Measurements from ENCODE around the gene KIAA1755. TPM values are rescaled to one million over a fixed set of nuclear protein-coding genes. Genes with fewer than 3 reads are reported as not detected.

The KIAA1755 gene
- total RNA-seq, 1 experiment from 2014 or later, result 0.44 TPM

DNA sequence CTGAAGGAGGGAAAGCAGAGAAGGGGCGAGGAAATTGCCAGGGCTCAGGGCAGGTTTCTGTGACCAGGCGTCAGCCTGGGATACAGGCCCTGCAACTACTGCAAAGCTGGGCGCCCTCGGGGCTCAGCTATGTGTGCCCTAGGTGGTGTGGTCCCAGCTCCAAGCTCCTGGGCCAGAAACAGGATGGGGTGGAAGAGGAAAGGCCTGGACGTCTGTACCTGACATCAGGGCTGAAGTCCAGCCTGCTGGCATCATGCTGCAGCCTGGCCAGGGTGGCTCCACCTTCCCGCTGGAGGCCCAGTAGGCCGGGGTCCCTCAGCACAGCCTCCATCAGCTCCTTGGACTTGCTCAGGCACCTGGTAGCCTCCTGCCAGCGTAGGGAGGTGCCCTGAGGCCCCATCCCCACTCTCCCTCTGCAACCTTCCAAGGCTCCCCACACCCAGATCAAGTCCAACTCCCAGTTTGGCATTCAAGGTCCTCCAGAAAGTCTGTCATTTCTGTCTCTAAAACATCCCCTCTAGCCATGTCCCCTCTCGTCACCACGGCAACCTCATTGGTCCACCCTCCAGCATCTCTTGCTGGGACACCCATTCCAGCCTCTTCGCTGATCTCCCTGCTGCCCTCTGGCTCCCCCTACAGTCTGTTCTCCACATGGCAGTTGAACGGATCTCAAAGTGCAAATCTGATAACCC is 38.2 kb downstream of the KIAA1755 start:
- CTCF ChIA-PET, result interaction anchor here (1.2 to 2.3 kb wide), 7 partner anchors 49 to 165 kb away, joined by 3 to 26 read pairs (median 5); no protein-coding TSS in a partner anchor
- no peak overlapping the region for H2AFZ ChIP-seq (ENCODE audit: low read length)
- no peaks in the 10 kb centered on the region for H3K27me3 ChIP-seq (ENCODE audit: low read length)
- POLR2A ChIA-PET (ENCODE audit: unreplicated experiment), result no interaction called here
- H4K20me1 ChIP-seq (ENCODE audit: low read length), result no peaks in the 10 kb centered on the region
- no peaks in the 10 kb centered on the region for H3F3A ChIP-seq (ENCODE audit: low read length, unreplicated experiment)
- H3K36me3 ChIP-seq (ENCODE audit: low read depth, low read length), result no peaks in the 10 kb centered on the region
- peaks cover 13% of the 10 kb centered on the region; the same call in 1 of the 2 replicates for H3K79me2 ChIP-seq (ENCODE audit: low read length)
- DNase-seq (peak; percentile 83), ATAC-seq (peak; percentile 10; the same call in 1 of the 2 replicates)
- H3K27ac ChIP-seq (ENCODE audit: low read length), result no peak overlapping the region
- no peak for TF ChIP-seq EZH2phosphoT487 (IDR thresholded peaks at IDR 0.05; ENCODE audit: borderline replicate concordance, low read length)
- TF ChIP-seq, protein P1, sequence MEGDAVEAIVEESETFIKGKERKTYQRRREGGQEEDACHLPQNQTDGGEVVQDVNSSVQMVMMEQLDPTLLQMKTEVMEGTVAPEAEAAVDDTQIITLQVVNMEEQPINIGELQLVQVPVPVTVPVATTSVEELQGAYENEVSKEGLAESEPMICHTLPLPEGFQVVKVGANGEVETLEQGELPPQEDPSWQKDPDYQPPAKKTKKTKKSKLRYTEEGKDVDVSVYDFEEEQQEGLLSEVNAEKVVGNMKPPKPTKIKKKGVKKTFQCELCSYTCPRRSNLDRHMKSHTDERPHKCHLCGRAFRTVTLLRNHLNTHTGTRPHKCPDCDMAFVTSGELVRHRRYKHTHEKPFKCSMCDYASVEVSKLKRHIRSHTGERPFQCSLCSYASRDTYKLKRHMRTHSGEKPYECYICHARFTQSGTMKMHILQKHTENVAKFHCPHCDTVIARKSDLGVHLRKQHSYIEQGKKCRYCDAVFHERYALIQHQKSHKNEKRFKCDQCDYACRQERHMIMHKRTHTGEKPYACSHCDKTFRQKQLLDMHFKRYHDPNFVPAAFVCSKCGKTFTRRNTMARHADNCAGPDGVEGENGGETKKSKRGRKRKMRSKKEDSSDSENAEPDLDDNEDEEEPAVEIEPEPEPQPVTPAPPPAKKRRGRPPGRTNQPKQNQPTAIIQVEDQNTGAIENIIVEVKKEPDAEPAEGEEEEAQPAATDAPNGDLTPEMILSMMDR (conservative IDR thresholded peaks at IDR 0.05; ENCODE audit: low read depth, low read length), result peak; percentile 94
- no peak overlapping the region for H3K4me3 ChIP-seq (ENCODE audit: low read length)
- peaks cover 28% of the 10 kb centered on the region for H3K4me1 ChIP-seq (ENCODE audit: insufficient read depth, low read length)
- no peaks in the 10 kb centered on the region for H3K9me2 ChIP-seq (replicated peaks; ENCODE audit: low read length)
- no peak overlapping the region for H3K9ac ChIP-seq (ENCODE audit: low read length)
- intact Hi-C loops (cut with micrococcal nuclease), result loop anchor here (1.0 to 5.0 kb wide), 2 partner anchors 110 to 149 kb away; no protein-coding TSS in a partner anchor
- no TSS peak for BruUV-seq (replicated peaks)
- H3K9me3 ChIP-seq (ENCODE audit: low read length), result no peaks in the 10 kb centered on the region
- H3K4me2 ChIP-seq (ENCODE audit: low read length), result no peak overlapping the region

DNA sequence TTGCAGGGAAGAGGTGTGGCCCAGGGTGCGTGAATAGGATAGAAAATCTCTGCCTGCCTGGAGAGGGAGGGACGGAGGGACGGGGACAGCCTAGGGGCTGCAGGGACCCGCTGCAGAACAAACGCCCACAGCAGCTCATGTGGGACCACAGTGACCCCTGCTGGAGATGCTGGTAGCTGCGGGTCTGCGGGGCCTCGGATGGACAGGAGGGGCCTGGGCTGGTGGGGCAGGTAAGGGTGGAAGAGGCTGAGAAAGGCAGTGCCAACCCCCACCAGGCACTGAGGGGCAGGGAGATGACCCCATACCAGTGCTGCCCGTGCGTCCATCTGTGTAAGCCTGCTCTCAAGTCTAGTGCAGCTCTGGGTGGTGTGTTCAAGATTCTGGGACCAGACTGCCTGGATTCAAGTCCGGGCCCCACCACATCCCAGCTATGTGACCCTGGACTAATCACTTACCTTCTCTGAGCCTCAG is 39.4 kb downstream of the KIAA1755 start:
- CTCF ChIA-PET, result interaction anchor here (0.5 to 2.3 kb wide), 13 partner anchors 20 to 618 kb away, joined by 3 to 26 read pairs (median 5); no protein-coding TSS in a partner anchor
- Histone ChIP-seq H3F3A (ENCODE audit: low read length, unreplicated experiment) (no peaks in the 10 kb centered on the region), H3K9ac (ENCODE audit: low read length) (no peak overlapping the region), H2AFZ (ENCODE audit: low read length) (peak overlapping the region; percentile 33; the same call in 1 of the 2 replicates), H3K79me2 (ENCODE audit: low read length) (peaks cover 15% of the 10 kb centered on the region; the same call in 1 of the 2 replicates), H3K4me3 (ENCODE audit: low read length) (peak overlapping the region; percentile 14; the same call in 1 of the 2 replicates), H3K9me2 (replicated peaks; ENCODE audit: low read length) (no peaks in the 10 kb centered on the region), H3K36me3 (ENCODE audit: low read depth, low read length) (no peaks in the 10 kb centered on the region), H3K9me3 (ENCODE audit: low read length) (no peaks in the 10 kb centered on the region), H4K20me1 (ENCODE audit: low read length) (no peaks in the 10 kb centered on the region), H3K4me2 (ENCODE audit: low read length) (peak overlapping the region; percentile 58), H3K27me3 (ENCODE audit: low read length) (no peaks in the 10 kb centered on the region), H3K27ac (ENCODE audit: low read length) (peak overlapping the region; percentile 18; the same call in 1 of the 2 replicates), H3K4me1 (ENCODE audit: insufficient read depth, low read length) (peaks cover 36% of the 10 kb centered on the region)
- TF ChIP-seq EZH2phosphoT487 (IDR thresholded peaks at IDR 0.05; ENCODE audit: borderline replicate concordance, low read length), result no peak
- TF ChIP-seq, protein P1 (conservative IDR thresholded peaks at IDR 0.05; ENCODE audit: low read depth, low read length), result peak; percentile 97
- peak; percentile 72 for ATAC-seq
- no TSS peak for BruUV-seq (replicated peaks)
- peak; percentile 92 for DNase-seq
- POLR2A ChIA-PET (ENCODE audit: unreplicated experiment), result no interaction called here
- intact Hi-C loops (cut with micrococcal nuclease), result loop anchor here (2.0 to 5.0 kb wide), 2 partner anchors 109 to 164 kb away; no protein-coding TSS in a partner anchor

Measured in PC-3 (cell line).